Uterus (tissue), 2 donors: ENCODE measurements around the gene GGCX.

Experiments
- CTCF ChIP-seq, 4 experiments: fragments of 200-600 bp in 2 of 4; fragments of 450-650 bp in 2 of 4; sonication (generic) in 2 of 4; IDR thresholded peaks; one replicate each; pipeline ENCODE4 v1.5.1; 2016 to 2019; ENCODE audit warnings: antibody characterized with exemption in 4 of 4, mild to moderate bottlenecking in 2 of 4, moderate library complexity in 1 of 4
- POLR2A ChIP-seq, 2 donors: fragments of 450-650 bp; IDR thresholded peaks; one replicate each; pipeline ENCODE4 v1.6.1; 2016; ENCODE audit warnings: antibody characterized with exemption in 2 of 2, mild to moderate bottlenecking in 1 of 2, moderate library complexity in 1 of 2

GRCh38 chr2:85536479-85536878, 24.8 kb downstream of the GGCX start:
- TF ChIP-seq CTCF (IDR thresholded peaks at IDR 0.05) (no peak), POLR2A (IDR thresholded peaks at IDR 0.05) (no peak)
